A673 (cell line): ENCODE results near the gene SLC22A6.

ENCODE experiments used
- EZH2 ChIP-seq: fragments of 200-600 bp; sonication (generic); IDR thresholded peaks from 2 replicates; pipeline ENCODE4 v1.6.1; 2017; ENCODE audit warnings: borderline replicate concordance, low read depth, mild to moderate bottlenecking, mixed read lengths, antibody characterized with exemption, low read length; ENCODE audit not compliant: poor library complexity, severe bottlenecking
- TF ChIP-seq, protein P1 (sequence below): fragments of 300-800, 200-600 bp; sonication (generic); conservative IDR thresholded peaks from 2 replicates; pipeline ENCODE4 v1.5.1; 2017; ENCODE audit warnings: low read depth, mild to moderate bottlenecking, antibody characterized with exemption, low read length, moderate library complexity, mixed read lengths

DNA sequence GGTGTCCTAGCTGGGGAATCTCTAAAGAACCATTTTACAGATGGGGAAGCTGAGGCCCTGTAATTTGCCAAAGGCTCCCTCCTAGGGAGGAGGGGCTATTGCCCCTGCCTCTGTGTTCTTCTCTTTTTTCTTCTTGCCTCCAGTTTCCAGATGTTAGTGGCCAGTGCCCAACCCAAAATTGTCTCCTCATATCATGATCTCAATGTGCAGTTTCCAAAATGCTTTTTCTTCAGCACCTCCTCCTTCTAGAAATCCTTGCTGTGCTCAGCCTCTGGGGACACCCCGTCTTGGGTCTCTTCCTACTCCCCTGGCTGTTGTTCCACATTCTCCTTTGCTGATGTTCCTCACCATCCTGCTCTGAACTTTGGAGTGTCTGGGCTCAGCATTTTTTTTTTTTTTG is 54.1 kb downstream of the SLC22A6 start:
- TF ChIP-seq, protein P1, sequence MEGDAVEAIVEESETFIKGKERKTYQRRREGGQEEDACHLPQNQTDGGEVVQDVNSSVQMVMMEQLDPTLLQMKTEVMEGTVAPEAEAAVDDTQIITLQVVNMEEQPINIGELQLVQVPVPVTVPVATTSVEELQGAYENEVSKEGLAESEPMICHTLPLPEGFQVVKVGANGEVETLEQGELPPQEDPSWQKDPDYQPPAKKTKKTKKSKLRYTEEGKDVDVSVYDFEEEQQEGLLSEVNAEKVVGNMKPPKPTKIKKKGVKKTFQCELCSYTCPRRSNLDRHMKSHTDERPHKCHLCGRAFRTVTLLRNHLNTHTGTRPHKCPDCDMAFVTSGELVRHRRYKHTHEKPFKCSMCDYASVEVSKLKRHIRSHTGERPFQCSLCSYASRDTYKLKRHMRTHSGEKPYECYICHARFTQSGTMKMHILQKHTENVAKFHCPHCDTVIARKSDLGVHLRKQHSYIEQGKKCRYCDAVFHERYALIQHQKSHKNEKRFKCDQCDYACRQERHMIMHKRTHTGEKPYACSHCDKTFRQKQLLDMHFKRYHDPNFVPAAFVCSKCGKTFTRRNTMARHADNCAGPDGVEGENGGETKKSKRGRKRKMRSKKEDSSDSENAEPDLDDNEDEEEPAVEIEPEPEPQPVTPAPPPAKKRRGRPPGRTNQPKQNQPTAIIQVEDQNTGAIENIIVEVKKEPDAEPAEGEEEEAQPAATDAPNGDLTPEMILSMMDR, result no peak
- TF ChIP-seq EZH2, result no peak
